ENCODE results near the gene CYP46A1.
A peak's percentile ranks its signal among the peaks of the same experiment; 100 is the strongest.

CYP46A1 gene

DNA sequence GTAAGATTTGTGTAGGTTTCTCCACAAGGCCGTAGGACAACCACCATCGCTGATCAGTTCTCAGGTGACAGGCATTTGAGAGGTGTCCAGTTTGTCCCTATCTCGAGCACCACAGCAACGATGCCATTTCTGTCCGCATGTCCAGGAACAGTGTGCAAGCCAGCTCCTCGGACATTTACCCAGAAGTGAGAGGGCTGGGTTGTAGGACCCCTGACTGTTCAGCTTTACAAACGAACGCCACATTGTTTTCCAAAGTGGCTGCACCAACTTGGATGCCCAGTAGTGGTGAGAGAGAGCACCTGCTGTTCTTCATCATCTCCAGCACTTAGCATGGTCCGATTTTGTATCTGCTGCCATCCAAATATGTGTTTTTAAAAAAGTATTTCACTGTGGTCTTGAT is 38.6 kb downstream of the CYP46A1 start:
- no peak overlapping the region for H3K9ac ChIP-seq (ENCODE audit: low read depth, low read length)

GRCh38 chr14:99724196-99724891 is 40.2 kb downstream of the CYP46A1 start:
- no peaks in the 10 kb centered on the region for H3K9me3 ChIP-seq (ENCODE audit: insufficient read depth, low read depth, low read length)
- H3K9ac ChIP-seq (ENCODE audit: low read depth, low read length): no peak overlapping the region
- no peaks in the 10 kb centered on the region for H3K36me3 ChIP-seq (ENCODE audit: insufficient read depth, low read depth, low read length)
- H3K27ac ChIP-seq (ENCODE audit: low read length): no peak overlapping the region
- no peaks in the 10 kb centered on the region for H3K4me1 ChIP-seq (ENCODE audit: insufficient read depth, low read length)
- H3K4me3 ChIP-seq (ENCODE audit: low read length): no peak overlapping the region
- no peaks in the 10 kb centered on the region for H3K27me3 ChIP-seq (ENCODE audit: insufficient read depth, low read length)

More for the DNA sequence above, 38.6 kb downstream of the CYP46A1 start:
- Histone ChIP-seq H3K27me3 (ENCODE audit: insufficient read depth, low read length) (no peaks in the 10 kb centered on the region), H3K4me1 (ENCODE audit: insufficient read depth, low read length) (no peaks in the 10 kb centered on the region), H3K36me3 (ENCODE audit: insufficient read depth, low read depth, low read length) (no peaks in the 10 kb centered on the region), H3K27ac (ENCODE audit: low read length) (no peak overlapping the region), H3K4me3 (ENCODE audit: low read length) (no peak overlapping the region), H3K9me3 (ENCODE audit: insufficient read depth, low read depth, low read length) (no peaks in the 10 kb centered on the region)

DNA sequence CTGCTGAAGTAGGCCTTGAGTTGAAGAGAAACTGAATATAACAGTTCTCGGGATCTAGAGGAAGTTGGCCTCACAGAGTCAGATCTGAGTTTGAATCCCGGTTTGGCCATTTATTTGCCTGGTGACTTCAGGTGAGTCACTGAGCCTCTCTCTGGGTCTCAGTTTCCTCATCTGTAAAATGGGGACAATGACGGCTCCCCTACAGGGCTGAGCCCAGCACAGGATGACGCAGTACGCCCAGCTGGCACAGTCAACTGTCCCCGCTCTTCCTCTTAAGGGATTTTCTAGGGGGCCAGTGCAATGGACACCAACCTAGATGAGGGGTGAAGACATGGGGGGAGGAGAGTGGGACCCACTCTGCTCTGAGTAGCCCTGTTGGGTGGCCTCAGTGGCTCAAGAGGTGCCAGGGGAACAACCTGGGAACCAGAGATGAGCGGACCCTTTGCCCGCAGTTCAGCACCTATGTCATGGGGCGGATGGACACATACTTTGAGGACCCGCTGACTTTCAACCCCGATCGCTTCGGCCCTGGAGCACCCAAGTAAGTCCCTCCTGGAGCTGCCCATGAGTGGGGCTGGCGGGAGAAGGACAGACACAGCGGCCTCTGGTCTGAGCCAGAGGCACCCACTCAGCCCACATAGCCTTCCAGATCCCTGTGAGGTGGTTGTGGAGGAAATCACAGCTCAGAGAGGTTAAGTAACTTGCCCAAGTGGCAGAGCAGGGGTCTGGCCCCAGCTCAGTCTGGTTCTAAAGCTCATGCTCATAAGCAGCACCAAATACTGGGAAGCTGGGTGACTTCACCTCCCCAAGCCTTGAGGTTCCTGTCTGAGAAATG is 41.1 kb downstream of the CYP46A1 start:
- H3K4me3 ChIP-seq (ENCODE audit: low read length): no peak overlapping the region
- no peaks in the 10 kb centered on the region for H3K4me1 ChIP-seq (ENCODE audit: insufficient read depth, low read length)
- H3K27ac ChIP-seq (ENCODE audit: low read length): no peak overlapping the region
- H3K9me3 ChIP-seq (ENCODE audit: insufficient read depth, low read depth, low read length): no peaks in the 10 kb centered on the region
- no peaks in the 10 kb centered on the region for H3K27me3 ChIP-seq (ENCODE audit: insufficient read depth, low read length)
- no peaks in the 10 kb centered on the region for H3K36me3 ChIP-seq (ENCODE audit: insufficient read depth, low read depth, low read length)
- no peak overlapping the region for H3K9ac ChIP-seq (ENCODE audit: low read depth, low read length)

GRCh38 chr14:99725774-99726537 is 41.9 kb downstream of the CYP46A1 start:
- Histone ChIP-seq H3K27ac (ENCODE audit: low read length) (no peak overlapping the region), H3K4me3 (ENCODE audit: low read length) (no peak overlapping the region), H3K9ac (ENCODE audit: low read depth, low read length) (no peak overlapping the region), H3K36me3 (ENCODE audit: insufficient read depth, low read depth, low read length) (no peaks in the 10 kb centered on the region), H3K9me3 (ENCODE audit: insufficient read depth, low read depth, low read length) (no peaks in the 10 kb centered on the region), H3K27me3 (ENCODE audit: insufficient read depth, low read length) (no peaks in the 10 kb centered on the region), H3K4me1 (ENCODE audit: insufficient read depth, low read length) (no peaks in the 10 kb centered on the region)

DNA sequence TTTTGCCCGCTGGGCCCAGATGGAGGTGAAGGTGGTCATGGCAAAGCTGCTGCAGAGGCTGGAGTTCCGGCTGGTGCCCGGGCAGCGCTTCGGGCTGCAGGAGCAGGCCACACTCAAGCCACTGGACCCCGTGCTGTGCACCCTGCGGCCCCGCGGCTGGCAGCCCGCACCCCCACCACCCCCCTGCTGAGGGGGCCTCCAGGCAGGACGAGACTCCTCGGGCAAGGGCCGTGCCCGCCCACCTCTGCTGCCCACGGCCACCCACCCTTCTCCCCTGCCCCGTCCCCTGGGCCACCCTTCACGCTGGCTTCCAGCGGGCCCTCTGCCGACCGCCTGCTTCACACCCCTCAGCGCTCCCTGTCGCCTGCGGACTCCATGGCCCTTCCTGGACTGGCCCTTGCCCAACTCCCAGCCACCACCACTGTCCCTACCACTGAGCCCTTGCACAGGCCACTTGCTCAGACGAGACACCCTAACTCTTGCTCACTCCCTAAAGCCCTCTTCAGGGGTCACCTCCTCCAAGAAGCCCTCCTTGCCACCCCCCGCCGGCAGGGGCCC is 42.5 kb downstream of the CYP46A1 start:
- H3K27me3 ChIP-seq (ENCODE audit: insufficient read depth, low read length): no peaks in the 10 kb centered on the region
- no peak overlapping the region for H3K4me3 ChIP-seq (ENCODE audit: low read length)
- no peaks in the 10 kb centered on the region for H3K36me3 ChIP-seq (ENCODE audit: insufficient read depth, low read depth, low read length)
- no peak overlapping the region for H3K9ac ChIP-seq (ENCODE audit: low read depth, low read length)
- no peaks in the 10 kb centered on the region for H3K9me3 ChIP-seq (ENCODE audit: insufficient read depth, low read depth, low read length)
- H3K27ac ChIP-seq (ENCODE audit: low read length): no peak overlapping the region
- H3K4me1 ChIP-seq (ENCODE audit: insufficient read depth, low read length): no peaks in the 10 kb centered on the region

- no peaks in the 10 kb centered on the region for H3K4me1 ChIP-seq (ENCODE audit: insufficient read depth, low read length)
- H3K4me3 ChIP-seq (ENCODE audit: low read length): no peak overlapping the region
- H3K27ac ChIP-seq (ENCODE audit: low read length): no peak overlapping the region
- no peaks in the 10 kb centered on the region for H3K27me3 ChIP-seq (ENCODE audit: insufficient read depth, low read length)
- H3K36me3 ChIP-seq (ENCODE audit: insufficient read depth, low read depth, low read length): no peaks in the 10 kb centered on the region
- no peak overlapping the region for H3K9ac ChIP-seq (ENCODE audit: low read depth, low read length)
- H3K9me3 ChIP-seq (ENCODE audit: insufficient read depth, low read depth, low read length): no peaks in the 10 kb centered on the region
Measured at GRCh38 chr14:99727096-99727870, 43.2 kb downstream of the CYP46A1 start.

DNA sequence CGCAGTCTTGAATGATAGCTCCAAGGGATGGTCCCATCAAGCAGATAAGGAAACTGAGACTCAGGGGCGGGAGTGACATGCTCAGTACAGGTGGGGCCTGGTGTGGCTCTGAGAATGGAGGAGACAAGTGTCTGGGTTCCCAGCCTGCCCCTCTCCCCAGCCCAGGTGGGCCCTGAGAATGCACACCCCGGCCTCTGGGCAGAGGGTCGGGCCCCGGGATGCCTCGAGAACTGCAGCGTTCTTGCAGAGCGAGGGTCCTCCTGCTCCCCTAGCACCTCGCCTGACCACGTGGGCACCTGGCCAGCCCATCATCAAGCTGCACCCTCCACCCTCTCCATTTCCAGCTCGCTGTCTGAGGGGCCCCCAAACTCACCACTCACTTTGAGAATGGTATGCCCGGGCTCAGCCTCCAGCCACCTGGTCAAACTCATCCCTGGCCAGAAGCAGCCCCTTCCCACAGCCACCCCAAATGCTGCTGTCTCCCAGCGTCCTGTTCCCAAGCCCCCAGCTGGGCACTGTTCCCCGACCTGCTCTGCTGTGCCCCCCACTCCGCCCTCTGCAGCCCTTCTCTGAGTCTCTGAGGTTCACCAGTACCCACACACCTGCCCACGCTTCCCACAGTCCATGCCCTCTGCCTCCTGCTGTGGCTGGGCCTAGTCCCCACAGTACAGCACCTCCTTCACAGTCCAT is 44.3 kb downstream of the CYP46A1 start:
- Histone ChIP-seq H3K4me3 (ENCODE audit: low read length) (no peak overlapping the region), H3K9ac (ENCODE audit: low read depth, low read length) (no peak overlapping the region), H3K27me3 (ENCODE audit: insufficient read depth, low read length) (no peaks in the 10 kb centered on the region), H3K4me1 (ENCODE audit: insufficient read depth, low read length) (no peaks in the 10 kb centered on the region), H3K36me3 (ENCODE audit: insufficient read depth, low read depth, low read length) (no peaks in the 10 kb centered on the region), H3K27ac (ENCODE audit: low read length) (no peak overlapping the region), H3K9me3 (ENCODE audit: insufficient read depth, low read depth, low read length) (no peaks in the 10 kb centered on the region)

- no peak overlapping the region for H3K27ac ChIP-seq (ENCODE audit: low read length)
- H3K4me1 ChIP-seq (ENCODE audit: insufficient read depth, low read length): no peaks in the 10 kb centered on the region
- H3K9me3 ChIP-seq (ENCODE audit: insufficient read depth, low read depth, low read length): no peaks in the 10 kb centered on the region
- H3K4me3 ChIP-seq (ENCODE audit: low read length): no peak overlapping the region
- no peaks in the 10 kb centered on the region for H3K27me3 ChIP-seq (ENCODE audit: insufficient read depth, low read length)
- no peaks in the 10 kb centered on the region for H3K36me3 ChIP-seq (ENCODE audit: insufficient read depth, low read depth, low read length)
- no peak overlapping the region for H3K9ac ChIP-seq (ENCODE audit: low read depth, low read length)
Measured at GRCh38 chr14:99728981-99729451, 44.9 kb downstream of the CYP46A1 start.

DNA sequence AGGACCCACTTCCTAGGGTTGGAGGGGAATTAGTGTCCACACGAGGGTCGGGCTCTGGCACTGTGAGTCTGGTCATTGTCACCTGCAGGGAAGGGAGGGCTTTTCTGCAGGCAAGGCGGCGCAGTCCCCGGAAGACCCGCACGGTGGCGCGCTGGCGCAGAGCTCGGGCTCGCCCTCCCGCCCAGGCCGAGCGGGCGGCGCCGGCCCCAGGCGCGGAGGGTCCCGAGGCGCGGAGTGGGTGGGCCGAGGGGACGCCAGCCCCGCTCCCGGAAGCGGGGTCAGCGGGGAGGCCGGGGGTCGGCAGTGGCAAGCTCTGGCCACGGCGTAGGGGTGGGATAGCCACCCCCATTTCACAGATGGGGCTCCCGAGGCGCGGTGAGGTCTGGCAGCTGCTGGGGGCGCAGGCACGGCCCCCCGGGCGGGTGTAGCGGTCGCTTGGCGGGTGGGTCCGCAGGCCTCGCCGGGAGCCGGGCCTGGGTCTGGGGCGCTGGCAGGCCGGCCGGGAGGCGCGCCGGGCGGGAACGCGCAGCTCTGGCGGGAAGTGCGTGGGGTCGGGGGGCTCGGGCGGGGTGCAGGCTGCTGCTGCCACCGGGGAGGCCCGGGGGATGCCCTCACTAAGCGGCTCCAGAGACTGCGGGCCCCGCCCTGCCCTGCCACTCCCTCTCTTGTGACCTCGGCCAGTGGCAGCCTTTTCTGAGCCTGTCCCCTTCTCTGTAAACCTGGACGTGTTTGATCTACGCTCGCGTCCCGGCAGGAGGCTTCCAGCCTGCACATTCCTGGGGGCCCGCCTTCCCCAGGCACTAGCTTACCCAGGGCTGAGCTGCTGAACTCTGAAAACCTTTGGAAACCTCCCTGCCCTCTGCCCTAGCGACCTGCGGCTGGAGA is 46.1 kb downstream of the CYP46A1 start:
- H3K36me3 ChIP-seq (ENCODE audit: insufficient read depth, low read depth, low read length): no peaks in the 10 kb centered on the region
- peak overlapping the region; percentile 42; the same call in 1 of the 2 replicates for H3K9ac ChIP-seq (ENCODE audit: low read depth, low read length)
- no peaks in the 10 kb centered on the region for H3K27me3 ChIP-seq (ENCODE audit: insufficient read depth, low read length)
- H3K9me3 ChIP-seq (ENCODE audit: insufficient read depth, low read depth, low read length): no peaks in the 10 kb centered on the region
- H3K4me3 ChIP-seq (ENCODE audit: low read length): peak overlapping the region; percentile 65
- H3K27ac ChIP-seq (ENCODE audit: low read length): no peak overlapping the region
- no peaks in the 10 kb centered on the region for H3K4me1 ChIP-seq (ENCODE audit: insufficient read depth, low read length)

All from iPS-20b (cell line).